ENCODE data around the gene KRT75. TPM values are rescaled to one million over a fixed set of nuclear protein-coding genes. Genes with fewer than 3 reads are reported as not detected.

Gene KRT75
- total RNA-seq, 1 experiment from 2014 or later, result not detected

DNA sequence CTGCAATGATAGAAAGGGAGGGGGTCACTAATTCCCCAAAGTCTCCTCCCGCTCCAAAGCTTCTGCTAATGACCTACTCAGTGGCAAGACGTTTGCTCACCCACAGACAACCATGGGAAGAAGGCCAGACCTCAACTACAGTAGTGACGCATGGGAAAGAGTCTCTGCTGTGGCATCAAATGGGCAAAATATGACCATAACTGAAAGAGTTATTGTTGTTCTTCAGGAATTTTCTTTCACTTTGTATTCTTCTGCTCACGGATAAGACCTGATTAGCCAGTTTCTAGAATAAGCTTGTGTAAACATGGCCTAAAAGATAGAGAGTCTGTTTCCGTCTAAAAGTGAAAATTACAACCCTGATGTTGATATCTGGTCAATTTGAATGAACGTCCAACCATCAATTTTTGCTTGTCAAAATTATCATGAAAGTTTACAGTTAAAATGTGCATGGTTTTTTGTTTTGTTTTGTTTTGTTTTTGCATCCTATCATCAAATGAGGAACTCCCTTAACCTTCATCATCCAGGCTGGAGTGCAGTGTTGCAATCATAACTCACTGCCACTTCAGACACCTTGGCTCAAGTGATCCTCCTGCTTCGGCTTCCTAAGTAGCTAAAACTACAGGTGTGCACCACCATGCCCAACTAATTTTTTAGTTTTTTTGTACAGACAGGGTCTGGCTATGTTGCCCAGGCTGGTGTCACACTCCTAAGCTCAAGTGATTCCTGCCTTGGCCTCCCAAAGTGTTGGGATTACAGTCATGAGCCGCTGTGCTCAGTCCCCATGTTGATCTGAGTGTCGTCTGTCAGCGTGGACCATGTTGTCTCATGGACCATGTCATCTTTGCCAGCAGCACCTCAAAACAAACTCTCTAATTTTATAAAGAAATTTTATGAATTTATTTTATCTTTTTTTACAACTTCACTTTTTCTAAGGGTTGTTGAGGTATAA lies 10.8 kb upstream of the KRT75 start:
- no TSS peak for BruUV-seq (replicated peaks)
- intact Hi-C loops (cut with micrococcal nuclease; ENCODE audit: unreplicated experiment), result loop anchor here (5.0 kb wide), 2 partner anchors 48 to 298 kb away; no protein-coding TSS in a partner anchor

DNA sequence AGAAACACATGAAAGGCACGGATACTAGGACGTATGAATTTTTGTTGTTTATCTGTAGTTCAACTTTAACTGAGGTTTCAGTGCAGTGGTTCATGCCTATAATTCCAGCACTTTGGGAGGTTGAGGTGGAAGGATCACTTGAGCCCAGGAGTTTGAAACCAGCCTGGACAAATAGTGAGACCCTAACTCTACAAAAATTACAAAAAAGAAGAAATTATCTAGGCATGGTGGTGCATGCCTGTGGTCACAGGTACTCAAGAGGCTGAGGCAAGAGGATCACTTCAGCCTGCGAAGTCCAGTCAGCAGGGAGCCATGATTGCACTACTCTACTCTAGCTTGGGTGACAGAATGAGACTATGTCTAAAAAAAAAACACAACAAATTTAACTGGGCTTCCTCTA lies 9.8 kb upstream of the KRT75 start:
- peak overlapping the region; percentile 97 for H3K27ac ChIP-seq
- no peaks in the 10 kb centered on the region for H3K36me3 ChIP-seq (ENCODE audit: low read depth)
- ChIA-PET CTCF (no interaction called here), POLR2A (ENCODE audit: unreplicated experiment) (interaction anchor here (0.6 kb wide), 1 partner anchor 430 kb away, joined by 9 read pairs; no protein-coding TSS in a partner anchor)
- H3K79me2 ChIP-seq (ENCODE audit: low read depth), result no peaks in the 10 kb centered on the region
- no peak overlapping the region for H3K4me3 ChIP-seq
- no peaks in the 10 kb centered on the region for H3K9me2 ChIP-seq (ENCODE audit: insufficient read depth)
- no peaks in the 10 kb centered on the region for H3K9me3 ChIP-seq (ENCODE audit: insufficient read depth, low read depth)
- peaks cover 52% of the 10 kb centered on the region for H3F3A ChIP-seq (ENCODE audit: insufficient read depth, low read depth)
- H3K4me1 ChIP-seq (replicated peaks; ENCODE audit: insufficient read depth), result peaks cover 63% of the 10 kb centered on the region
- H4K20me1 ChIP-seq (ENCODE audit: insufficient read depth), result no peaks in the 10 kb centered on the region
- no peak overlapping the region for H3K4me2 ChIP-seq
- H2AFZ ChIP-seq, result no peak overlapping the region
- BruUV-seq (replicated peaks), result no TSS peak
- no peak for DNase-seq
- TF ChIP-seq, protein P1, sequence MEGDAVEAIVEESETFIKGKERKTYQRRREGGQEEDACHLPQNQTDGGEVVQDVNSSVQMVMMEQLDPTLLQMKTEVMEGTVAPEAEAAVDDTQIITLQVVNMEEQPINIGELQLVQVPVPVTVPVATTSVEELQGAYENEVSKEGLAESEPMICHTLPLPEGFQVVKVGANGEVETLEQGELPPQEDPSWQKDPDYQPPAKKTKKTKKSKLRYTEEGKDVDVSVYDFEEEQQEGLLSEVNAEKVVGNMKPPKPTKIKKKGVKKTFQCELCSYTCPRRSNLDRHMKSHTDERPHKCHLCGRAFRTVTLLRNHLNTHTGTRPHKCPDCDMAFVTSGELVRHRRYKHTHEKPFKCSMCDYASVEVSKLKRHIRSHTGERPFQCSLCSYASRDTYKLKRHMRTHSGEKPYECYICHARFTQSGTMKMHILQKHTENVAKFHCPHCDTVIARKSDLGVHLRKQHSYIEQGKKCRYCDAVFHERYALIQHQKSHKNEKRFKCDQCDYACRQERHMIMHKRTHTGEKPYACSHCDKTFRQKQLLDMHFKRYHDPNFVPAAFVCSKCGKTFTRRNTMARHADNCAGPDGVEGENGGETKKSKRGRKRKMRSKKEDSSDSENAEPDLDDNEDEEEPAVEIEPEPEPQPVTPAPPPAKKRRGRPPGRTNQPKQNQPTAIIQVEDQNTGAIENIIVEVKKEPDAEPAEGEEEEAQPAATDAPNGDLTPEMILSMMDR (conservative IDR thresholded peaks at IDR 0.05), result no peak
- no peak for TF ChIP-seq EZH2 (IDR thresholded peaks at IDR 0.05; ENCODE audit: low read depth)
- intact Hi-C loops (cut with micrococcal nuclease; ENCODE audit: unreplicated experiment), result loop anchor here (2.0 to 5.0 kb wide), 3 partner anchors 47 to 297 kb away; no protein-coding TSS in a partner anchor
- no peaks in the 10 kb centered on the region for H3K27me3 ChIP-seq (ENCODE audit: insufficient read depth, low read depth)

More for the DNA sequence above, 10.8 kb upstream of the KRT75 start:
- Histone ChIP-seq H2AFZ (no peak overlapping the region), H4K20me1 (ENCODE audit: insufficient read depth) (no peaks in the 10 kb centered on the region), H3F3A (ENCODE audit: insufficient read depth, low read depth) (peaks cover 49% of the 10 kb centered on the region), H3K9me2 (ENCODE audit: insufficient read depth) (no peaks in the 10 kb centered on the region), H3K79me2 (ENCODE audit: low read depth) (no peaks in the 10 kb centered on the region), H3K4me3 (no peak overlapping the region), H3K27me3 (ENCODE audit: insufficient read depth, low read depth) (no peaks in the 10 kb centered on the region), H3K9me3 (ENCODE audit: insufficient read depth, low read depth) (no peaks in the 10 kb centered on the region), H3K4me2 (no peak overlapping the region), H3K4me1 (replicated peaks; ENCODE audit: insufficient read depth) (peaks cover 53% of the 10 kb centered on the region), H3K36me3 (ENCODE audit: low read depth) (no peaks in the 10 kb centered on the region), H3K27ac (peak overlapping the region; percentile 28; the same call in 1 of the 2 replicates)
- TF ChIP-seq EZH2 (IDR thresholded peaks at IDR 0.05; ENCODE audit: low read depth), result no peak
- TF ChIP-seq, protein P1 (conservative IDR thresholded peaks at IDR 0.05), result no peak
- ChIA-PET CTCF (no interaction called here), POLR2A (ENCODE audit: unreplicated experiment) (interaction anchor here (0.6 to 0.7 kb wide), 3 partner anchors 50 to 429 kb away, joined by 3 to 9 read pairs (median 6); no protein-coding TSS in a partner anchor)
- DNase-seq, result peak in 1 of 2 experiments; percentile 67

DNA sequence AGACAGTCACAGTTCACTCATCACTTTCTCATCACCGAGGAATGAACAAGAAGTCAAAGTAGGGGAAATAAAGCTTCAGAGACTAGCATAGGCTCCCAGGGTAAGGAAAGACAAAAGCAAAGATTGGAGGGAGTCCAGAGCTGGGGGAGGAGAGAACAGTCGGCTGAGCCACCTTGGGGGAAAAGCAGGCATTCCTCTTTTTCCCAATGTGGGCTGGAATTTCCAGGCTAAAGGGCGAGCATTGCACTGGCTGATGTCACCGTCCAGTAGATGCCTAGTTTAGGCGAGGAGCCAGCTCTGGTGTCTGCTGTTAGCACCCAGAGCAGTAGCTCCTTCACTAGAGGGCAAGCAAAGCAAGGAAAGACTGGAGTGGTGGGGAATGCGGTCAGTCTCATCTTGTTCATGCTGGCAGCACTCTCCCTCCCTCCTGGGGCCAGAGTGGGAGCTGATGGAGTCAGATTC lies 8.5 kb upstream of the KRT75 start:
- H3K4me2 ChIP-seq, result peak overlapping the region; percentile 69
- no peak overlapping the region for H2AFZ ChIP-seq
- no peaks in the 10 kb centered on the region for H3K9me2 ChIP-seq (ENCODE audit: insufficient read depth)
- POLR2A ChIA-PET (ENCODE audit: unreplicated experiment), result interaction anchor here (0.6 to 1.0 kb wide), 10 partner anchors 47 to 534 kb away, joined by 3 to 6 read pairs (median 4); no protein-coding TSS in a partner anchor
- TF ChIP-seq, protein P1 (conservative IDR thresholded peaks at IDR 0.05), result no peak; the same call in 1 of the 2 replicates
- TF ChIP-seq EZH2 (IDR thresholded peaks at IDR 0.05; ENCODE audit: low read depth), result no peak
- H4K20me1 ChIP-seq (ENCODE audit: insufficient read depth), result no peaks in the 10 kb centered on the region
- no peaks in the 10 kb centered on the region for H3K36me3 ChIP-seq (ENCODE audit: low read depth)
- H3K9me3 ChIP-seq (ENCODE audit: insufficient read depth, low read depth), result no peaks in the 10 kb centered on the region
- peak; percentile 82 to 92 for DNase-seq
- BruUV-seq (replicated peaks), result no TSS peak
- no peaks in the 10 kb centered on the region for H3K79me2 ChIP-seq (ENCODE audit: low read depth)
- peak overlapping the region; percentile 17; the same call in 1 of the 2 replicates for H3K4me3 ChIP-seq
- H3K27ac ChIP-seq, result peak overlapping the region; percentile 97
- H3K4me1 ChIP-seq (replicated peaks; ENCODE audit: insufficient read depth), result peaks cover 74% of the 10 kb centered on the region
- intact Hi-C loops (cut with micrococcal nuclease; ENCODE audit: unreplicated experiment), result loop anchor here (1.0 to 5.0 kb wide), 5 partner anchors 45 to 429 kb away; no protein-coding TSS in a partner anchor
- H3K27me3 ChIP-seq (ENCODE audit: insufficient read depth, low read depth), result no peaks in the 10 kb centered on the region
- peaks cover 52% of the 10 kb centered on the region for H3F3A ChIP-seq (ENCODE audit: insufficient read depth, low read depth)
- CTCF ChIA-PET, result interaction anchor here (0.6 to 1.2 kb wide), 10 partner anchors 47 to 437 kb away, joined by 3 to 11 read pairs (median 3); partner anchors contain the start of genes KRT5 and KRT6A

Measured in PC-9 (cell line).